Stimulated activated CD4-positive, alpha-beta T cell treated with anti-CD3 and anti-CD28 coated beads, TNF-alpha, amount 100 ng/mL, for 4 hours (primary cell): Measurements from ENCODE around the gene GPC6.

Experiments used
- DNase-seq, 3 experiments: peaks; one replicate each; pipeline ENCODE4 v3.0.0-alpha.2; 2020; ENCODE audit warnings: low read depth in 3 of 3

The GPC6 gene

DNA sequence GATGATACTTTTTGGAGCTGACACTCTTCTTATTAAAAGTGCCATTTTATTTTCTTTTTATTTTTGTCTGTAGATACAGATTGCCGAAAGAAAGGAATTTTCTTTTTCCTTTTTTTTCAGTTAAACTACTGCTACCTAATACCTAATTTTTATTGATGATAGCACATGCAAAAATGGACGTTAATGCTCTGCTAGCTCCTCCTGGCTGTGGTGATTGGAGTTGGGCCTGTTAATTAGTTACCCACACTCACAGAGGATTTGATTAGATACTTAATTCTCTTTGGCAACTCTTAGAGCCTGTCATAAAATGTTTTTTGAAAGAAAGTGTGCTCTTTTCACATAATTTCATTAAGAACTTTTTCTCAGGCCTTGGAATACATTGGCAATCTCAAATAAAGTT is 886.1 kb downstream of the GPC6 start:
- no peak for DNase-seq

- no peak for DNase-seq
Measured at GRCh38 chr13:94113245-94113644, 886.6 kb downstream of the GPC6 start.

DNA sequence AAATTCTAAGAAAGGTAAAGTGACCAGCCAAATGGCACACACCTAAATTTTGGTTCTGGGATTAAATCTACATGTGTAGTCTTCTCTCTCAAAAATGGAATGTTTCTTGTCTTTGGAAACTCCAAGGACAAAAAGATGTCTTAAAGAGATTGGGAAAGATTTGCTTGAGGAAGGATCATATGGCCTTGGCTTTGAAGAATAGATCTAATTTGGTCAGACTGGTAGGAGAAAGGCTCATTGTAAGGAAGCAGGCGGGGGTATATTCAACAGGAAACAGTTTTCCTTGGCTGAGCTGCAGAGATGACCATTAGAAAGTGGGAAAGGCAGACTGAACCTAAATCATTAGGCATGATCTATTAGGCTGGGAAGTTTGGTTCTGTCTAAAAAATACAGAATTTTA is 887.6 kb downstream of the GPC6 start:
- no peak for DNase-seq

- no peak for DNase-seq
Measured at GRCh38 chr13:94115054-94115453, 888.4 kb downstream of the GPC6 start.

- no peak for DNase-seq
Measured at GRCh38 chr13:94119360-94119936, 892.8 kb downstream of the GPC6 start.

DNA sequence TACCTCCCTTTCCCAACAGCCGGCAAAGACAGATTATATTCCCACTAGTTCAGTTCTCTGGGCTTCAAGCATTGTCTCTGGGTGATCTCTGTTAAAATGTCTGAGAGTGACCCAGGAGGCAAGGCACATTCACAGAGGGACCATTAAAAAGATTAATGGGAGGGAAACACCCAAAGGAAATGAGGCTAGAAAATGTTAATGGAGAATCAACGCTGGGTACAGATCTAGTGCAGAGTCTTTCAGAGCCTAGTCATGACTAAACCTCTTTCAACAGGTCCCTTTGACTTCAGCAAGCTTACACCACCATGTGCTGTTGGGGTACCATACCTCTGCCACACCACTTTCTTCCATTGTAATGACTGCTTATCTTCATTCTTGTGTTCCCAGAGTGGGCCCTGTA is 894.3 kb downstream of the GPC6 start:
- DNase-seq, result no peak

GRCh38 chr13:94121686-94122085 is 895.1 kb downstream of the GPC6 start:
- no peak for DNase-seq

DNA sequence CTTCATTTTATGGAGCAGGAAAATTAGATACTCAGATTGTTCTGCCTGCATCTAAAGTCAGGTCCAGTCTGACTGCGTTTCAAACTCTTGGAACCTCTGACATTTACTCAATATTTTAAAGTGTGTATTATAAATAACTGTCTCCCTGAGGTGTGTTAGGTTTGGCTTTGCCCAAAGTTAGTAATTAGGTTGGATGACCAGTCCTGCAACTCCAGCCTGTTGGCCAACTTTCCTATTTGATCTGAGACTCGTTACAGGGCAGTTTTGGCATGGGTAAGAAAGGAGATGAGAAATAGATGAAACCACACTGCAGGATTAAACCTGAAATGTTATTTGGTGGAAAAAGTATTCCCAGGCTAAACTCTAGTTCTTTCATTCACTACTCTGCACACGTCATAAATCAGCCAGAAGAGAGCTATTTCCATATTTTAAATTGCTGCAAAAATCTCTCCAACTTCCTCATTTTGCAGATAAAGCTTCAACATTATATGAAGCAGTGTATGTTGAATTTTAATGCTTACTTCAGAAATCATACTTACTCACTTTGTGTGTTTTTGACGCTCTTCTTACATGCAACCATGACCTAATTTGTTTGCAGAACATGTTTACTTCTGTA is 895.8 kb downstream of the GPC6 start:
- no peak for DNase-seq

GRCh38 chr13:94123557-94123956 is 897.0 kb downstream of the GPC6 start:
- no peak for DNase-seq

DNA sequence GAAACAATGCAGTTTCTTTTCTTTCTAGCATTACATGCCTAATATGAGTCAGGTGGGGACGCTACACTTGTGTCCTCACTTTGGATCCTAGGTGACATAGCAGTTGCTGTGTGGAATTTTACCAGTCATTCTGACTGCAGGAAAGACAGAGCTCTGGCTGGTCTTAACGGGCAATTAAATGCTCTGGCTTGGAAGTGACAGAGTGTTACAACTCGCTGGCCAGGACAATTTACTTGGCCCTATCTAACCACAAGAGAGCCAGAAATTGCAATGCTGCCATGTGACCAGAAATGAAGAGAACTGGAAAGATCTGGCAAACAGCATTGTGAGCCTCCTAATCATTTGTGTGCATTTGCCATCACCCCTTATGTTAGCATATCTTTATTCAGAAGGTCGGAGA is 901.8 kb downstream of the GPC6 start:
- DNase-seq, result no peak

DNA sequence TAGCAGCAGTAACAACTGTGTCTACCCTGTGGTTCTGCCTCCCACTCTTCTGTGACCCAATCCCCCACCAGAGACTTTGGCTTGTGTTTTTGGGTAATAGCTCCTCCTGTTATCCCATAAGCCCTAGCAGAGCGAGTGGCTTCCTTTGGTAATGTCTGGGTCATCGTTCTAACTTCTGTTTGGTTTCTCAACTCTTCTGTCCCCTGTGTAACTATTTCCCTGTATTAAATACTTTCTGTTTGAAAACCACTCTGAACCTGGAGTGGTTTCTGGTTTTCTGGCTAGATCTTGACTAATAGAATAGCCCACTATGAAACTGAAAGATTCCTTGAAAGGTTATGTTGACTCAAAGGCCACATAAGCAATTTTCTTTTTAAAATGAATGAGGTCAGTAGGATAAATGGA is 902.9 kb downstream of the GPC6 start:
- no peak for DNase-seq

- DNase-seq, result no peak
Measured at GRCh38 chr13:94138831-94139230, 912.2 kb downstream of the GPC6 start.

GRCh38 chr13:94139393-94139995 is 912.9 kb downstream of the GPC6 start:
- DNase-seq, result no peak

- no peak for DNase-seq
Measured at GRCh38 chr13:94140027-94140426, 913.4 kb downstream of the GPC6 start.

GRCh38 chr13:94140511-94140910 is 913.9 kb downstream of the GPC6 start:
- no peak for DNase-seq

GRCh38 chr13:94143624-94144350 is 917.2 kb downstream of the GPC6 start:
- no peak for DNase-seq

- no peak for DNase-seq
Measured at GRCh38 chr13:94145966-94146365, 919.4 kb downstream of the GPC6 start.

GRCh38 chr13:94153586-94153985 is 927.0 kb downstream of the GPC6 start:
- DNase-seq, result no peak

- no peak for DNase-seq
Measured at GRCh38 chr13:94154367-94154766, 927.8 kb downstream of the GPC6 start.

DNA sequence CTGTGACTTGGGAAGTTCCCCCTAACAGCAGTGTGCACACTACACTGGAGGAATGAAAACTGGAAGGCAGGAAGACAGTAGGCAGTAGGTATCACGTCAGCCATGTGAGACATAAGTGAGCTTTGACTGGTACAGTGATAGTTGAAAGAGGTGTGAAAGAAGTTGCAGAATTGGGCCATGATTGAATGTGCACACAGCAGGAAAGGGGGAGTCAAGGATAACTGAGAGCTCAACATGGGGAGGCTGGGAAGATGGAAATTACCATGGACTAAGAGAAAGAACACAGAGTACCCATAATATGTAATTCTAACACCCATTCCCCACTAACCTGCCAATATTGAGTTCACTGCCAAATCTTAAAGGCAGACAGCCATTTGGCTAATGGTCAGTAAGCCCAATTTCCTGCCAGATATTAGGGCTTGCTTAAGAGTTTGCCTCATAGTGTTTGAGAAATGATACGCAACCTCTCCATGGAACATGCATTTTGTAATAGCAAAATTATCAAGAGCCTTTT is 931.2 kb downstream of the GPC6 start:
- DNase-seq, result no peak

- DNase-seq, result no peak
Measured at GRCh38 chr13:94160875-94161274, 934.3 kb downstream of the GPC6 start.

DNA sequence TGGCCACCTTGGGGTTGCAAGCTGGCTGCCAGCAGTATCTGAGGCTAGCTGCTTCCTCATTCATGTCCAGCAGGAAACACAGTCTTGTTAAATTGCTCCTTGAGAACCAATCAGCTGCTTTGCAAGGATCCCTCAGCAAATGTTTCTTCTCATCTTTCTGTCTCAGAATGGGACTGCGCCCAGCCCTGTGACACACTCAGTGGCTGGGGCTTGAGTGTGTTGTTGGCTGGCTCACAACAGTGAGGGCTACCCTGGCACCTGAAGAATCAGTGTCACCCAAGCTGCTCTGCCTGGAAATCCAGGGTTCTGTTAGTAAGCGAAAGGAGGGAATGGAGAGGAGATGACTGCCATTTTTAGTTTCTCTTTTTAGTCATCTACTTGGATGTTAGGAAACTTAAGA is 935.7 kb downstream of the GPC6 start:
- no peak for DNase-seq

DNA sequence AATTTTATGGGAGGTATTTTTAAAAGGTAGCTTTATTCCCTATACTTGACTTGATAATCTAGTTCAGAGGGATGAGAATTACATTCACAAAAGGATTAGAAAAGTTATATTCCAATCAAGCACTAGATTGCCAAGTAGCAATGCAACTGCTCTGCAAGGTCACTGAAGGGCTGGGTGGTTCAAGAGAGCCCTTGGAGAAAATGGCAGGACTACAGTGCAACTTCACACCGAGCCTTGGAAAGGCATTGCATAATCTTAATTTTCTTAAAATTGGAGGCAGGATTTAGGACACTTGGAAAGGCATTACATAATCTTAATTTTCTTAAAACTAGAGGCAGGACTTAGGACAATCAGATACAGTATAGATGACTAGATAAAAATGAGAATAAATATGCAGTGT is 936.9 kb downstream of the GPC6 start:
- no peak for DNase-seq
